Activated effector memory CD4-positive, alpha-beta T cell treated with anti-CD3 and anti-CD28 coated beads, Interleukin-2, amount 50 U/mL, for 16 hours (primary cell): ENCODE measurements around the gene OR1L1.

Source experiments
- DNase-seq: peaks from one replicate; pipeline ENCODE4 v3.0.0-alpha.2; 2020

Gene OR1L1

DNA sequence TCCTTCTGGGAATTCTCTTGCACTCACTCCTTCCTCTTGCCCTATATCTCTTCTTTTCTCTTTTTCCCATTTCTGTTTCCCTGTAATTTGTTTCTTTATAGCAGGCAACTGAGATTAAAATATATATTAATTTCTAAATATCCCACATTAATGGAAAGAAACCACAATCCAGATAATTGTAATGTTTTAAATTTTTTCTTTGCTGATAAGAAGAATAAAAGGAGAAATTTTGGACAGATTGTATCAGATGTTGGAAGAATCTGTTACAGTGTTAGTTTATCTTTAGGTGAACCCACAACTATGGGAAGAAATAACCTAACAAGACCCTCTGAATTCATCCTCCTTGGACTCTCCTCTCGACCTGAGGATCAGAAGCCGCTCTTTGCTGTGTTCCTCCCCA, at the start of gene OR1L1:
TSS of gene OR1L1 (plus strand) at position 301 of the 400 bp plus-strand sequence. CDS start at position 301, 0 bp downstream.
- DNase-seq: no peak

DNA sequence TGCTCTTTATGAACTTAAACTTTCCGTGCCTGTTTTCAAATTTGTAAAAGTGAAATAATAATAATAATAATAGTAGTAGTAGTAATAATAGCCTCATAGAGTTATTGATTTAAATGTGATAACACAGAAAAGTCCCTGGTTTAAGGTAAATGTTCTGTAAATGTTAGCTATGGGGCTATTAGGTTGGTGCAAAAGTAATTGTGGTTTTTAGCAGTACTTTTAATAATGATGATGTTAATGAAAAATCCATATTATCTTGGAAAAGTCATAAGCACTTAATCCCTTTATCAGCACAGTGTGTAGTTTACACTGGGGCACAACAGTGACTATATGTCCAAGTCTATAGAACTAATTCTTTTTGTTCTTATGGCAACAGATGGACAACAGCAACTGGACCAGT, 47.2 kb upstream of the OR1L1 start, which contains the start of gene OR1Q1:
TSS of gene OR1Q1 (plus strand) at position 377 of the 400 bp plus-strand sequence. CDS start at position 377, 0 bp downstream.
- no peak for DNase-seq

DNA sequence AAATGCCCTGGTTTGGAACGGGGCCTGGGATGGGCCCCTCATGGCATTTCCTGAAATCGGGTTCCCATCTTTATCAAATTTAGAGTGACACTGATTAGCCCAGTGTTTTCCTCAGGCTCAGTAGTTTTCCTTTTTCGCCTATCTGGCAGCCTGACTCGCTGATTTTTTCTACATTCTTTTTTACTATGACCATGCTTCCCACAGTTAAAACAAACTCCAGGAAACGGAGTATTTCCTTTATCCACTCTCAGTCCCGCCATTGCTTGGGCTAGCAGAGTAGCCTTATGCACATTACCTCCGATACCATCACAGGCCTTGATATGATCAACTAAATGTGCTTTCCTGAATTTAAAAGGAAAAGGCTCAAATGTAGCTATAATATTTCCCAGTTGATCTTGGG, 41.5 kb upstream of the OR1L1 start:
- no peak for DNase-seq

GRCh38 chr9:122642226-122642625, 19.3 kb upstream of the OR1L1 start:
- DNase-seq: no peak

GRCh38 chr9:122656378-122656777, 5.1 kb upstream of the OR1L1 start:
- no peak for DNase-seq

- DNase-seq: no peak
Observed at GRCh38 chr9:122657527-122657926, 4.0 kb upstream of the OR1L1 start, which contains the start of gene OR1B1. TSS of gene OR1B1 (minus strand) at chr9:122657627.

- DNase-seq: no peak
Observed at GRCh38 chr9:122672481-122672880, 11.0 kb downstream of the OR1L1 start.

DNA sequence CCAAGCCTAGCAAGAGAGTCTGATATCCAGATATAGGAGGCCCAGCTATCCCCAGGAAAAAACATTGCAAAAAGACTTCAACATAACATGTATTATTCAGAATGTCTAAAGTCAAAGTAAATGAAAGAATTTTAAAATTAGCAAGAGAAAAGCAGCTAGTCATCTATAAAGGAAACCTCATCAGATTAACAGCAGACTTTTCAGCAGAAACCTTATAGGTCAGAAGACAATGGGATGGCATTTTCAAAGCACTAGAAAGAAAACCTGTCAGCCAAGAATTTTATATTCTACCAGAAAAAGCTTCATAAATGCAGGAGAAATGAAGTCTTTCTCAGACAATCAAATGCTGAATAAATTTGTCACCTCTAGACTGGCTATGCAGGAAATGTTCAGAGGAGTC, 23.3 kb downstream of the OR1L1 start:
- no peak for DNase-seq

DNA sequence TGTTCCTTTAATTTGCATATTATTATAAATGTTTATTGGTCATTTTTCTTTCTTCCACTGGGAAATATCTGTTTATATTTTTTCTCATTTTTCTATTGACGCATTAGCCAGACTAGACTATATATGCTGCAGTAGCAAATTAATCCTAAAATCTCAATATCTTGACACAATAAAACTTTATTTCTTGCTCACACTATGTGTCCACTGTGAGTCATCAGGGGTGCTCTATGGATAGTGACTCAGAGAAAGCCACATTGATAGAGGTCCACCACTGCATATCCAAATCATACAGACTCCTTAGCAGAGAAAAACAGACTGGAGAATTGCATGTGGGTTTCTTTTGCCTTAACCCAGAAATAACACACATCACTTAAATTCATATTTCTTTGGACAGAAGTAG, 34.2 kb downstream of the OR1L1 start:
- DNase-seq: no peak
